Measurements from ENCODE around the gene MGST3.
"Not testable (repeated sequence)": the region's sequence is repeated elsewhere in the genome, so short reads cannot be mapped to it uniquely, and the experiment has no call there.

Gene MGST3

GRCh38 chr1:165658766-165659580 is 27.9 kb downstream of the MGST3 start:
- DNase-seq (ENCODE audit: low read depth): not testable (repeated sequence)

GRCh38 chr1:165659581-165659895 is 28.5 kb downstream of the MGST3 start:
- DNase-seq (ENCODE audit: low read depth): no peak

DNA sequence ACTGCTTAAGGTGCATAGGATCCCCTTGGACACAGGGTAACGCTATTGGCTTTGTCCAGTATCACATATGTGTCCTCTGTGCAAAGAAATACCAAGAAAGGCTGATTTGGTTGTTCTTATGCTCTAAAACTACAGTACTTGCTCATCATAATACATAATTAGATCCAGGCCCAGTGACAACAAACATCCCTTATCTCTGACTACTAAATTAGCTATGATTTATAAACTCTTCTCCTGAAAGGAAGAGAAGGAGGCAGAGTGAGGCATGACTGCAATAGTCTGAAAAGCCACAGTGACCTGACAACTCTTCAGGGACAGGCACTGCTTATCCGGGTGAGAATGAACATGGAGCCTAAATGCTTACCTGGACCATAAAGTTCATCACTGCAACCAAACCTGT is 30.7 kb downstream of the MGST3 start:
- DNase-seq (ENCODE audit: low read depth): no peak

GRCh38 chr1:165662186-165662585 is 31.2 kb downstream of the MGST3 start:
- no peak for DNase-seq (ENCODE audit: low read depth)

DNA sequence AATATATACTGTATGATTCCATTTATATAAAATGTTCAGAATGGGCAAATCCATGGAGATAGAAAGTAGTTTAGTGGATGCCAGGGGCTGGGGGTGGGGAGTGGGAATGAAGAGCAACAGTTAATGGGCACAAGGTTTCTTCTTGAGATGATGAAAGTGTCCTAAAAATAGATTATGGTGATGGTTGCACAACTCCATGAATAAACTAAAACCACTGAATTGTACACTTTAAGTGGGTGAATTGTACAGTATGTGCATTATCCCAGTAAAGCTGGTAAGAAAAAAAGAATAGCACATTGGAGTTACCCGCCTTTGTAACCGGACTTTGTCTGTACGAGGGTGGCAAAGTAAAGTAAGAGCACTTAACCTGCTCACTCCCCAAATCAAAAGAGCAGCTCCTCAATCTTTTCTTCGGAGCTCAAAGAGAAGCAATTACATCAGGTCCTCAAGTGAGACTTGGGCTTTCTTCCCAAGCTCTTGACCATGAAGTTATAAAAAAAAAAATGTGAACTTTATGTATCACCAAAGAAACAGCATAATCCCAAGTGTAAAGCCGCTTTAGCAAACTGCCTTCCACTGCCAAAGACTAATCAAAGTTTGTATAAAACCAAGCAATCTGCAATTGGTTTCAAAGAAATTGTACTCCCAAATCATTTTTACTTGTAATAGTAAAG is 35.3 kb downstream of the MGST3 start:
- no peak for DNase-seq (ENCODE audit: low read depth)

GRCh38 chr1:165668184-165668583 is 37.1 kb downstream of the MGST3 start:
- DNase-seq (ENCODE audit: low read depth): no peak

DNA sequence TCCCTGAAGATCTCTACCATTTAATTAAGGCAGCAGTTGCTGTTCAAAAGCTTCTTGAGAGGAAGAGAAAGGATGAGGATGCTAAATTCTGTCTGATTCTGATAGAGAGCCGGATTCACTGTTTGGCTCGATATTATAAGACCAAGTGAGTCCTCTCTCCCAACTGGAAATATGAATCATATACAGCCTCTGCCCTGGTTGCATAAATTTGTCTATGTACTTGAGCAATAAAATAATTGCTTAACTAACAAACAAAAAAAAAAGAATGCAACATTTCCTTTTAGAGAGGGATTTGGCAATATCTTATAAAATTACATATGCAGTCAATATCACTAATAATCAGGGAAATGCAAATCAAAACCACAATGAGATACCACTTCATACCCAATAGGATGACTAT is 40.5 kb downstream of the MGST3 start:
- DNase-seq (ENCODE audit: low read depth): no peak

GRCh38 chr1:165674599-165674998 is 43.6 kb downstream of the MGST3 start:
- no peak for DNase-seq (ENCODE audit: low read depth)

DNA sequence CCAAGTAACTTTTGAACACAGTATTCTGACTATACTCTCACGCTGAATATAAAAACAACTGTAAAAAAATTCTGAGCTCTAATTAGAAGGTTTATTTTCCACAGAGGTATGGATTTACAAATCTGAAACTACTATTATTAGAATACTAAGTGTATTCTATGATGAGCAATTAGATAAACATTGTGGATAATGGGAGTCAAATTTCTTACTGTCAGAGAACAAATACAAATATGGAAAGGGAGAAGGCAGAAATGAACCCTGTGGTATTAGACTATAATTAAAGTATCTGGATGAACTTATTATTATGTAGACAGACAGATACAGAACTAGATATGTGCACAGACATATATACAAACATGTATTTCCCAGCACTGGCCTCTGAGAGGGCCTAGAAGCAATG is 44.8 kb downstream of the MGST3 start:
- no peak for DNase-seq (ENCODE audit: low read depth)

- no peak for DNase-seq (ENCODE audit: low read depth)
These were observed 47.5 kb downstream of the MGST3 start for GRCh38 chr1:165678509-165678908.

- DNase-seq (ENCODE audit: low read depth): no peak
These were observed 48.4 kb downstream of the MGST3 start for GRCh38 chr1:165679282-165680036.

GRCh38 chr1:165680303-165680702 is 49.3 kb downstream of the MGST3 start:
- DNase-seq (ENCODE audit: low read depth): no peak

- DNase-seq (ENCODE audit: low read depth): not testable (repeated sequence)
These were observed 49.7 kb downstream of the MGST3 start for GRCh38 chr1:165680773-165681172.

DNA sequence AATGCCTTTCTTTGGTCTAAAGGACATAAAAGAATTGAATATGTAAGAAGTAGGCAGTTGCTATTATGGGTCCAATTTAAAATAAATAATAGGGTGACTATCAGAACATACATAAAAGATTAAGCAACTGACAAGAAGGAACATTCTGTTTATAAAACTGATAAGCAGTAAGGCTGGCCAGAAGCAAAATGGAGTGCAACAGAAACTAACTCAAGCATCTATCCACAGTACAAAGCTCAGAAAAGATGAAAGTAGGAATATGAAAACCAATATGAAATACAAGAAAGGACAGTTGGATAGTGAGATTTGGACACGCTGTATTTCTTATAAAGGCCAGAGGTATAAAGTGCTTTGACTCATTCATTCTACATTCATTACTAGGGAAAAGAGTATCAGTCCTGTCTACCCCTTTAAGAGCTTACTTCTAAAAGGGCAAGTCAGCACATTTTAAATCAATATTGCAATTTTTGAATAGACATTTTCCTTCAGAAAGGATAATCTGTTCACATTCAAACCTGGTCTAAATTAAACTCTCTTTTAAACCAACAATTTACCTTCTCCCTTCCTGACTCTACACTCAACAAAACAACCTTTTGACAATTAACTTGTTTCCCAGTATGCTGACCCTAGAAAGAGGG is 52.9 kb downstream of the MGST3 start:
- DNase-seq (ENCODE audit: low read depth): no peak

GRCh38 chr1:165686121-165686970 is 55.3 kb downstream of the MGST3 start:
- no peak for DNase-seq (ENCODE audit: low read depth)

- no peak for DNase-seq (ENCODE audit: low read depth)
These were observed 56.0 kb downstream of the MGST3 start for GRCh38 chr1:165686971-165687433.

- DNase-seq (ENCODE audit: low read depth): no peak
These were observed 57.0 kb downstream of the MGST3 start for GRCh38 chr1:165688046-165688445.

DNA sequence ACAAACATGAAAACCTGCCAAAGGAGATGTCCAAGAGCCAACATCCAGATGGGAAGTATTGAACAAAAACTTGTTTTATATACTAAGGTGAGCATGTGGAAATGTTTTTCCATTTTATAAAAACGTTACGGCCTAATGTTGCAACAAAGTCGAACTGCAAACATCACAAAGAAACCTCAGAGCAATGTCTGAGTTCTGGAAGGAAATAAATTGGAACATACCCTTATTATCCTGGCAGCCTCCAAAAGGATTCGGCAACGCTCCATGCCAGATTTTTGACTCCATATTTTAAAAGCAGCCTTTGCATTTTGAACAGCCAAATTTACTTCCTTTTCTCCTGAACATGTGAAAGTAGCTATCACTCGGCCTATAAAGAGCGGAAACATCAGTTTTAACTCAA is 64.0 kb downstream of the MGST3 start:
- no peak for DNase-seq (ENCODE audit: low read depth)

GRCh38 chr1:165696625-165697100 is 65.6 kb downstream of the MGST3 start:
- no peak for DNase-seq (ENCODE audit: low read depth)

GRCh38 chr1:165697491-165697880 is 66.5 kb downstream of the MGST3 start:
- no peak for DNase-seq (ENCODE audit: low read depth)
